B cell (primary cell): Measurements from ENCODE around the gene CSRP3.

Experiments used
- CTCF ChIP-seq: fragments of 200-600 bp; IDR thresholded peaks from one replicate; pipeline ENCODE4 v1.8.0; 2022; ENCODE audit warnings: antibody characterized with exemption, mild to moderate bottlenecking
- EZH2 ChIP-seq: IDR thresholded peaks from 2 replicates; pipeline ENCODE4 v1.6.1; 2012; ENCODE audit warnings: borderline replicate concordance, low read depth, mild to moderate bottlenecking, moderate library complexity, low read length; ENCODE audit not compliant: insufficient read depth, poor library complexity, severe bottlenecking

- TF ChIP-seq CTCF (no peak), EZH2 (no peak)
Observed at GRCh38 chr11:19185036-19185435, 16.7 kb downstream of the CSRP3 start.
